HG02852 (cell line): ENCODE data around the gene RPGR.

ENCODE experiments used
- ATAC-seq: cut with Tn5 transposase; IDR thresholded peaks from one replicate; pipeline ENCODE4 v1.9.1; 2021; ENCODE audit warnings: mild to moderate bottlenecking, moderate library complexity; ENCODE audit not compliant: unreplicated experiment

Gene RPGR

DNA sequence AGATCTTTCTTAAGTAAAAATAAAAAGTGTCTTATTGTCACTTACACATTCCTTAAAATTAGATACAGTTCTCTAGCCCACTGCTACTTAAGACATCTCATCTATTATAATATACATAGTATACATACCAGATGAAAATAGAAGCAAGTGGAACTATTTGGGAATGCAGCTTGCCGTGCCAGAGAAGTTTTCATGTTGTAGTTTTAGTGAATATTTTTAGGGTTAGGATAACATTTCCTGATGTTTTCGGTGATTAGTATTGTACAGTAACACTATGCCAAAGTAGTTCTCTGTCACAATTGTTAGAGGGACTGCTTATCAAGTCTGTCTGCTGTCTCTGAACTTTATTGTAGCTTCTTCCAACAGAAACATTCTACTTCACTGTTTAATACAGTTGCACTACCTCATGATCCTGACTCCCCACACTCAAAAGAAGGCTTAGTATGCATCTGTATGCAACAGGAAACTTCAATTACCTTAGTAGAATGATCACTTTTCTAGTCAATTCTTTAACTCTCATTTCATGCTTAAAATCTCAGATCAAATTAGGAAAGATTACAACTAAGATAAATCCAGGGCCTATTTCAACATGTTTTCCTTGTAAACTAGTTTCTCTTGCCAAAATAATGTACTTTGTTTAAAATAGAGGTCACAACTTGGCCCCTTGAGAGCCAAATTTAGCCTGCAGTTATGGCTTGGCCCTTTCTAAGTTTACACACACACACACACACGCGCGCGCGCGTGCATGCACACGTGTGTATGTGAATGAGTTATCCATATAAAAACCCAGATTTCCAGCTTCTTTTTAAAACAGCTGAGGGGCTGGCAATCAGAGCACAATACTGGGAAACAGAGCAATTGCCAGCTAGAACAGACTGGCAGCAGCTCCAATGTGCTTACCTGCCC, 64.3 kb downstream of the RPGR start:
- no peak for ATAC-seq

DNA sequence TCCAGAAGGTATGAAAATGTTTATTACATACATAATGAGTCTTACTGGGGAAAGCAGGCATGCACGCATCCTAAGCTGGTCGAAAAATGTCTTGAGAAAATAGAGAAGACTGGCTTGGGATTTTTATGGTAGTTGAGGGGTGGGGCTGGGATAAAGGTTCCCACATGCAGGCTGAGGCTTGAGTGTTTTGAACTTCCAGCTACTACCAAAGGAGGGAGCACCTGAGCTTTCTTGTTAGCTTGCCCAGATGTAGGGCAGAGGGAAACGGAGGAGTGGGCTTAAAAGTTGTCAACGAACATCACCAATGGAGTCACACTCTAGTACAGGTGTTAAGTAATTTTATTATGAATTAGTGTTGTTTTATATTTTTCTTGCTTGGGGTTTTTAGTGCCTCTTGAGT, 67.1 kb downstream of the RPGR start:
- peak; percentile 67 for ATAC-seq

GRCh38 chrX:38256019-38256418, 71.3 kb downstream of the RPGR start:
- no peak for ATAC-seq

DNA sequence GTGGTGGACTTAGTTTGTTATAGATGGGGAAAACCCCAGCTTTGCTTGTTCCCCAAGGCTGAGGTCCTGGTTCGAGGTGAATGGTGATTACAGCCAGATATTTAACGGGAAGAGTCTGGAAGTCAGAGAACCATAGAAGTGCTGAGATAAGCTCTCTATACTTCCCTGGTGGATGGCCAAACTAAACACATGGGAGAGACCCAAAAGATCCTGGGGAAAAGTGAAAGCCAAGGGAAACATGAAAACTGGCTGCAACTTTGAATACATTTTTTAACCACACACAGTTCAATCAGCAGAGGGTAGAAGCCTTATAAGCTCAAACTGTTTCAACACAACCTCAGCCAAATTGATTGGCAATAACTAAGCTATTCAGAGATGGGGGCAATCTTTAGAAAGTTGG, 77.3 kb downstream of the RPGR start:
- no peak for ATAC-seq

- ATAC-seq = no peak
These were observed 80.3 kb downstream of the RPGR start for GRCh38 chrX:38247051-38247450.

GRCh38 chrX:38240541-38240940, 86.8 kb downstream of the RPGR start:
- no peak for ATAC-seq

- ATAC-seq = no peak
These were observed 90.3 kb downstream of the RPGR start for GRCh38 chrX:38236901-38237615.

DNA sequence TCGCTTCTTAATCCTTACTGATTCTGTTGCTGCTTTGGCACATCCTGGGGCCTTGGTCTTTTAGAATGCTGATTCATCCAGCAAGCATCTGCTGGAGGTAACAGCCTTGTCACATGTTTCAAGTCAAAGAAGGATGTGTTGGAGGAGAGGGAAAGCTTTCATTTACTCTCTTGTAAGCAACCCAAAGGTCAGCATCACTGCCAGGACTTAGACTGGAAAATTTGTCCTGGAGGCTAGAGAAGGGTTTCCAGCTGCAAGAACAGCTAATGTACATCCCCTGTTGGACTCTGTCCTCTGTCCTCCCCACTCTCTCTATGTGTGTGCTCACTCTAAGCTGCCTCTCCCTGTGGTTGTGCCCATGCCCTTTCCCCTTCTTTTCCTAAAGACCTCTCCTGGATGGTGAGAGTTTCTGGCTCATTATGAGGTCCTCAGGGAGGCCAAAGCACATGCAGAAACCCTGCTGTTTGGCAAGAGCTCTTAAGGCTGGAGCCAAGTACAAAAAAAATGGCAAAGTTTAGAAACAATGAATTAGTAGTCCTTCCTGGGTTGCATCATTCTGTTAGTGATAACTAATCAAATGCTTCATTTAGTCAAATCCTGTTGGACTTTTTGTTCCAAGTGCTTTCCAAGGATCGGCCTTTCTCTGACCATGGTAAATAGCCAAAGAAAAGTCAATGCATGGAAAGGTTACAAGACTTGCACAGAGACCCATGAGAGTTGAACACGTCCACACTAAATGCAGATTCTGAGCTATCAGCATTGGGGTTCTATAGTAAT, 93.2 kb downstream of the RPGR start:
- no peak for ATAC-seq

DNA sequence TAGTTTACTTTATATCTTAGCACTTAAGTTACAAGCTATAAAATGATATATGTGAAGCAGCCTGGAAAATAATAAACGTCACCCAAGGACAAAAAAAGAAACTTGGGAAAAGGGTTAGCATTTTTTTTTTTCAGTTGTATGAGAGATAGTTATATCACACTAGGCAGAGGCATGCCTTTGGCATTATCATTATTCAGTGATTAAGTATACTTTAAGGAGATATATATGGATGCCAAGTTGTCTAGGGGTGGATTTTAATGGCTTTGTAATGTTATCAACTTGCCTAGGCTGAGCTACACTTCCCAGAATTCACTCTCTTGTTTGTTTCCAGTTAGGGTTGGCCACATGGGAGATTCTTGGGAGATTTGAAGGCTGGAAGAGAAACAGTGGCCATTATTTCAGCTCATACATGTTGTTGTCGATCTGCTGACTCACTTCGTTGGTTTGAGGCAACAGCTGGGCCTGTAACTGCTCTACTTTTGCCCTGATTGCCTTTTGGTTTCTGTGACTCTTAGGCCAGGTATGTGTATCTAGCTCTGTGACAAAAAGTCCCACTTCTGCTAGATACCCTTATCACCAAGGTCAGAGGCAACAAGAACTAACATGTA, 95.1 kb downstream of the RPGR start:
- ATAC-seq = no peak

- ATAC-seq = no peak
These were observed 102.2 kb downstream of the RPGR start for GRCh38 chrX:38225093-38225492.

DNA sequence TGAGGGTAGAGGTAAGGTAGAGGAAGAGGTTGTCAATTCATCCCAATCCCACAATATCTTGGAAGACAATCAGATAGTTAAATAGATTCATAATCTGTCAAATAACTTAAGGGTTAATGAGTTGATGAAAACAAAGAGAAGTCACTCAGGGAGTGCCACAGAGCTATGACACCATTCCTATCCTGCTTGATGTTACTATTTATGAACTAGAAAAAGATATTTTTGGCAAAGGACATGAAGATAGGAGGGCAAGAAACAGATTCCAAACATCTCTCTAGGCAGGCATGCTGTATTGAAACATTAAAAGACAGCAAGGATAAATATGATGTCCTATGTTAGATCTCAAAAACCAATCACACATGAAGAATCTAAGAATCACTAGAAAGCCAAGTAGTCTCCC, 103.1 kb downstream of the RPGR start:
- no peak for ATAC-seq

GRCh38 chrX:38221391-38221929, 105.8 kb downstream of the RPGR start:
- no peak for ATAC-seq

DNA sequence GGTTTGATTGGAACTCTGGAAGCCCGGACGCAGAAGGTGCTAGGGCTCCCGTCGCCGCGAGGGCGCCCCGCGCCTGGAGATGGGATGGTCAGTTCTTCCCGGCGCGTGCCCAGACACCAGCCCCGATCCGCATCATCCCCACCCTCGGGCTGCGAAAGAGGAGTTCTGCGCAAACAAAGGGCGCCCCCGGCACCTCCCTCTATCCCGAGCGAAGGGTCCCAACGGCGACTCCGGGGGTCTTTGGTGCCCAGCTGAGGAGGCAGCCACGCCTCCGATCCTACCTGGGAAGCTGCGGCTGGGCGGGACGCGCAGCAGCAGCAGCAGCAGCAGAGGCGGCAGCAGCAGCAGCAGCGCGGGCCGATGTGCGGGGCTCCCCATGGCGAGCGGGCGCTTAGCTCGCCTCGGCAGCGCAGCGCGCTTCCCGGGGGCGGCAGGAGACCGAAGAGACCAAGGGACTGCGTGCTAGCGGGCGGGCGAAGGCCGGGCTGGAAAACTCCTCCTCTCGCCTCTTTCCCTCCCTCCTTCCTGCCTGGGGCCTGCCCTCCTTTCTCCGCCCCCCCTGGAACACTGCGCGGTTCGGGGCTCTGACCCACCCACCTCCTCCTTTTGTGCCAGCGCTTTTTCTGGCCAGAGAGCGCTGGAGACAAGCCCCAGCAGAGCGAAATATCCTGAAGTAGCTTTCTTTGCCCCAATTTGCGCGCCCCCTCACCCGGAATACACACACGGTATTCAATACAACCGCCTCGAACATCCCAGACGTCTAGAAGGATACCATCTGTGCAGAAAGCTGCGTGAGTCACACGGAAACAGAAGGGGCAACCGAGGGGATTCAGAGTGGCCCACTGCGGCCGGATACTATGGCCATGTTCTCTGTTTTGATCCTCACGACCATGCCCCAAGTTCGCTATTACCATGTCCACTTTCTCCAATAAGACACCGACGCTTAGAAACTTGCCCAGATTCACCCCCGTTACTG, 106.6 kb downstream of the RPGR start, which contains the start of gene SRPX:
Gene SRPX (minus strand): TSS at position 457 of the 976 bp plus-strand sequence. CDS start 79 bp downstream, at position 378.
- no peak for ATAC-seq

GRCh38 chrX:38220024-38220414, 107.3 kb downstream of the RPGR start:
- peak; percentile 42 for ATAC-seq
